IgD-negative memory B cell (primary cell): Measurements from ENCODE around the gene GRIFIN. TPM values are rescaled to one million over a fixed set of nuclear protein-coding genes. Genes with fewer than 3 reads are reported as not detected.

Source experiments
- H3K27ac Mint-ChIP-seq, 3 donors: one replicate each; pipeline ENCODE4 v1.8.0; 2020 to 2022; ENCODE audit warnings: mild to moderate bottlenecking in 3 of 3, mixed read lengths in 3 of 3, moderate library complexity in 1 of 3
- H3K27me3 Mint-ChIP-seq: one replicate; pipeline ENCODE4 v1.8.0; 2021; ENCODE audit warnings: mixed read lengths
- H3K36me3 Mint-ChIP-seq: one replicate; pipeline ENCODE4 v1.8.0; 2020; ENCODE audit warnings: mild to moderate bottlenecking, mixed read lengths
- H3K4me1 Mint-ChIP-seq, 3 donors: one replicate each; pipeline ENCODE4 v1.8.0; 2020 to 2022; ENCODE audit warnings: mixed read lengths in 3 of 3, mild to moderate bottlenecking in 1 of 3
- H3K4me3 Mint-ChIP-seq, 4 donors: one replicate each; pipeline ENCODE4 v1.8.0; 2020 to 2022; ENCODE audit warnings: mild to moderate bottlenecking in 4 of 4, mixed read lengths in 4 of 4, moderate library complexity in 3 of 4
- H3K9me3 Mint-ChIP-seq, 3 donors: one replicate each; pipeline ENCODE4 v1.8.0; 2020 to 2021; ENCODE audit warnings: mixed read lengths in 3 of 3, mild to moderate bottlenecking in 1 of 3
- polyA plus RNA-seq: library from polyadenylated mRNA; unstranded; fragments of 300-500 nt; fragmentation: Illumina TruSeq; gene quantifications from one replicate; pipeline ENCODE4 v1.2.3, GENCODE V29; 2021

GRIFIN gene
- polyA plus RNA-seq, 1 donor from 2014 or later = not detected

GRCh38 chr7:2451171-2452073 is 24.8 kb downstream of the GRIFIN start:
- H3K36me3 Mint-ChIP-seq = peaks cover 4% of the 10 kb centered on the region
- no peak overlapping the region for H3K27ac Mint-ChIP-seq
- peaks cover 1 to 5% (median 5%) of the 10 kb centered on the region in 3 donors for H3K4me1 Mint-ChIP-seq
- H3K4me3 Mint-ChIP-seq = peak overlapping the region in 3 of 4 donors; percentile 78 to 88 (median 79)
- H3K27me3 Mint-ChIP-seq = no peaks in the 10 kb centered on the region
- peaks cover 0 to 3% (median 0%) of the 10 kb centered on the region in 3 donors for H3K9me3 Mint-ChIP-seq

- Mint-ChIP-seq H3K4me1 (peaks cover 1 to 5% (median 5%) of the 10 kb centered on the region in 3 donors), H3K27ac (no peak overlapping the region), H3K4me3 (no peak overlapping the region), H3K36me3 (peaks cover 4% of the 10 kb centered on the region), H3K9me3 (no peaks in the 10 kb centered on the region), H3K27me3 (no peaks in the 10 kb centered on the region)
These were observed 25.7 kb downstream of the GRIFIN start for GRCh38 chr7:2450198-2451107.

- no peaks in the 10 kb centered on the region for H3K27me3 Mint-ChIP-seq
These were observed 29.5 kb downstream of the GRIFIN start for GRCh38 chr7:2446676-2447075.

GRCh38 chr7:2445898-2446555 is 30.2 kb downstream of the GRIFIN start:
- Mint-ChIP-seq H3K27me3 (no peaks in the 10 kb centered on the region), H3K27ac (no peak overlapping the region), H3K9me3 (no peaks in the 10 kb centered on the region), H3K36me3 (peaks cover 2% of the 10 kb centered on the region), H3K4me1 (no peaks in the 10 kb centered on the region), H3K4me3 (no peak overlapping the region)

More at GRCh38 chr7:2446676-2447075, 29.5 kb downstream of the GRIFIN start:
- Mint-ChIP-seq H3K4me1 (peaks cover 0 to 1% (median 0%) of the 10 kb centered on the region in 3 donors), H3K9me3 (no peaks in the 10 kb centered on the region), H3K36me3 (peaks cover 2% of the 10 kb centered on the region), H3K4me3 (no peak overlapping the region), H3K27ac (no peak overlapping the region)

GRCh38 chr7:2445047-2445446 is 31.2 kb downstream of the GRIFIN start:
- Mint-ChIP-seq H3K36me3 (peaks cover 2% of the 10 kb centered on the region), H3K27ac (no peak overlapping the region), H3K9me3 (no peaks in the 10 kb centered on the region), H3K4me1 (peaks cover 0 to under 1% (median 0%) of the 10 kb centered on the region in 3 donors), H3K4me3 (no peak overlapping the region), H3K27me3 (no peaks in the 10 kb centered on the region)

- Mint-ChIP-seq H3K27me3 (no peaks in the 10 kb centered on the region), H3K9me3 (no peaks in the 10 kb centered on the region), H3K36me3 (peaks cover 2% of the 10 kb centered on the region), H3K4me3 (no peak overlapping the region), H3K4me1 (peaks cover 0 to 3% (median 0%) of the 10 kb centered on the region in 3 donors), H3K27ac (no peak overlapping the region)
These were observed 31.7 kb downstream of the GRIFIN start for GRCh38 chr7:2444476-2444875.

GRCh38 chr7:2443491-2443890 is 32.7 kb downstream of the GRIFIN start:
- Mint-ChIP-seq H3K27ac (no peak overlapping the region), H3K9me3 (no peaks in the 10 kb centered on the region), H3K4me1 (peaks cover 0 to 3% (median 0%) of the 10 kb centered on the region in 3 donors), H3K27me3 (no peaks in the 10 kb centered on the region), H3K36me3 (peaks cover 2% of the 10 kb centered on the region), H3K4me3 (no peak overlapping the region)

- Mint-ChIP-seq H3K27ac (no peak overlapping the region), H3K4me3 (no peak overlapping the region), H3K4me1 (peaks cover 0 to 3% (median 0%) of the 10 kb centered on the region in 3 donors), H3K9me3 (no peaks in the 10 kb centered on the region), H3K36me3 (no peaks in the 10 kb centered on the region), H3K27me3 (no peaks in the 10 kb centered on the region)
These were observed 34.7 kb downstream of the GRIFIN start for GRCh38 chr7:2441430-2442058.

GRCh38 chr7:2440608-2441245 is 35.5 kb downstream of the GRIFIN start:
- Mint-ChIP-seq H3K4me3 (no peak overlapping the region), H3K27me3 (no peaks in the 10 kb centered on the region), H3K27ac (no peak overlapping the region), H3K4me1 (peaks cover 0 to 3% (median 0%) of the 10 kb centered on the region in 3 donors), H3K9me3 (no peaks in the 10 kb centered on the region), H3K36me3 (no peaks in the 10 kb centered on the region)

- Mint-ChIP-seq H3K4me1 (peaks cover 0 to 6% (median 0%) of the 10 kb centered on the region in 3 donors), H3K9me3 (no peaks in the 10 kb centered on the region), H3K27me3 (no peaks in the 10 kb centered on the region), H3K4me3 (no peak overlapping the region), H3K36me3 (no peaks in the 10 kb centered on the region), H3K27ac (no peak overlapping the region)
These were observed 37.4 kb downstream of the GRIFIN start for GRCh38 chr7:2438775-2439174.

GRCh38 chr7:2438186-2438585 is 38.0 kb downstream of the GRIFIN start:
- Mint-ChIP-seq H3K4me3 (no peak overlapping the region), H3K36me3 (no peaks in the 10 kb centered on the region), H3K27ac (no peak overlapping the region), H3K9me3 (no peaks in the 10 kb centered on the region), H3K4me1 (peaks cover 0 to 6% (median 0%) of the 10 kb centered on the region in 3 donors), H3K27me3 (no peaks in the 10 kb centered on the region)

- no peaks in the 10 kb centered on the region for H3K9me3 Mint-ChIP-seq
- no peak overlapping the region for H3K4me3 Mint-ChIP-seq
- H3K27me3 Mint-ChIP-seq = no peaks in the 10 kb centered on the region
- no peak overlapping the region for H3K27ac Mint-ChIP-seq
- peaks cover 0 to 6% (median 0%) of the 10 kb centered on the region in 3 donors for H3K4me1 Mint-ChIP-seq
- no peaks in the 10 kb centered on the region for H3K36me3 Mint-ChIP-seq
These were observed 38.6 kb downstream of the GRIFIN start for GRCh38 chr7:2437537-2438148.

GRCh38 chr7:2437136-2437535 is 39.1 kb downstream of the GRIFIN start:
- H3K27ac Mint-ChIP-seq = no peak overlapping the region
- no peaks in the 10 kb centered on the region for H3K36me3 Mint-ChIP-seq
- no peaks in the 10 kb centered on the region for H3K27me3 Mint-ChIP-seq
- H3K4me3 Mint-ChIP-seq = no peak overlapping the region
- no peaks in the 10 kb centered on the region for H3K9me3 Mint-ChIP-seq
- H3K4me1 Mint-ChIP-seq = peaks cover 0 to 6% (median 0%) of the 10 kb centered on the region in 3 donors
